Measurements from ENCODE around the gene BMPR1A. TPM values are rescaled to one million over a fixed set of nuclear protein-coding genes. Genes with fewer than 3 reads are reported as not detected.
"Not testable (repeated sequence)": the region's sequence is repeated elsewhere in the genome, so short reads cannot be mapped to it uniquely, and the experiment has no call there.

BMPR1A gene
- total RNA-seq, 2 donors from 2014 or later = 7.0 to 11.8 TPM

DNA sequence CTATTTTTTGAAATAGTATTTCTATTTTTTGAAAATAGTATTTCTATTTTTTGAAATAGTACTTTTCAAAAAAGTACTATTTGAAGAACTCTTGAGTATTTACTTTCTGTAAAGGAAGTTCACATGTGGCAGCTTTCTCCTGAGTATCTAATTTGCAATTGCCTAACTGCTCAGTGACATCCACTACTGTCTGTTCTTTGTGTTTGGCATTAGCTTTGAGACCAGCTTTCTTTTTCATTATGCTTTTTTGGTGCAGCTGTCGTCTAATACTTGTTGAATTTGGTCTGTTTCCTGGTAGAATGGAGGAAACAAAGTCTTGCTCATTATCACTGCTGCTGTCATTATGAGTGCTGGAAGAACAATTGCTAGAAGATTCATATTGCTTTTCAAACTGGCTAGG, 99.1 kb downstream of the BMPR1A start:
- Mint-ChIP-seq H3K4me1 (ENCODE audit: low read depth) (no peaks in the 10 kb centered on the region), H3K27ac (no peak overlapping the region), H3K4me3 (no peak overlapping the region), H3K36me3 (ENCODE audit: insufficient read depth in 2 of 2) (peaks cover 4 to 8% of the 10 kb centered on the region in 2 donors), H3K9me3 (no peaks in the 10 kb centered on the region), H3K27me3 (ENCODE audit: low read depth) (no peaks in the 10 kb centered on the region)
- no peak for DNase-seq
- ATAC-seq (replicated peaks in 1 of 2) = no peak

DNA sequence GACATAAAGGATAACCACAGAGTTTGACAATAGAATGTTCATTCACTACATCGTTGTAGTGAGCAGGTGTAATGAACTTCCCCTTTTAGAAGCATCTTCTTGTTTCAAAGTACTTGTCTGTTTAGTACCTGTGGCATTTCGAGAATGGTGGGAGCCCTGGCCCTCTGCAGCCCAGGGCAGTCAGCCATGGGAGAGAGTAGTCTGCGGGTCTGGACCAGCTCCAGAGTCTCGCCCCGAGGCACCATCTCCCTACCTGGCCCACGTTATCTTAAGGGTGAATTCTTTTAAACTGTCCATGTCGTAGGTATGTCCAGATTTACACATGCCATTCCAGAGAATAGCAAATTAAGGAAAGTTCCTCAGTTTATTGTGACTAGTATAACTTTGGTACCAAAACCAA, 99.7 kb downstream of the BMPR1A start:
- Mint-ChIP-seq H3K4me1 (ENCODE audit: low read depth) (no peaks in the 10 kb centered on the region), H3K9me3 (no peaks in the 10 kb centered on the region), H3K4me3 (no peak overlapping the region), H3K27ac (no peak overlapping the region), H3K36me3 (ENCODE audit: insufficient read depth in 2 of 2) (peaks cover 4 to 8% of the 10 kb centered on the region in 2 donors), H3K27me3 (ENCODE audit: low read depth) (no peaks in the 10 kb centered on the region)
- no peak for DNase-seq
- ATAC-seq (replicated peaks in 1 of 2) = no peak

DNA sequence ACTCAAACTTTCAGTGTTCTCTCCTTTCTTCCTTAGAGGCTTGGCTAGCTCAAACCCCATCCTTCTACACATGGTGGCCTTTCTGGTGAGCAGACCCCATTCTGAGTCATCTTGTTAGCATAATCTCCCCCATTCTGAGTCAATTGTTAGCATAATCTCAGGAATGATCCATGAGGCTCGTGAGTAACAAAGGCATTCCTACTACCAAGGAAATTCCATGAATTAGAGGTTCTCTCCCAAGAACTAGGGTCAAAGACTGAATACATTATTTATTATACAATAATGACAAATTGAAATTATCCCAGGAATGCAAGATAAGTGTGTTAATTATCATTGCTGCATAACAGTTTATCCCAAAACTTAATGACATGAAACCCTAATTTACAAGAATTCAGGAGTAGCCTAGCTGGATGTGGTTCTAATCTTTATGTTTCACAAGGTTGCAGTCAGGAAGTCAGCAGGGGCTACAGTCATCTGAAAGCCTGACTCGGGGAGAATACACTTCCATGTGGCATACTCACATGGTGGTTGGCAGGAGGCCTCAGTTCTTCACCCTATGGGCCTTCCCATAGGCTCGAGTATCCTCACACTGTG, 100.8 kb downstream of the BMPR1A start:
- H3K27me3 Mint-ChIP-seq (ENCODE audit: low read depth) = no peaks in the 10 kb centered on the region
- H3K4me1 Mint-ChIP-seq (ENCODE audit: low read depth) = no peaks in the 10 kb centered on the region

DNA sequence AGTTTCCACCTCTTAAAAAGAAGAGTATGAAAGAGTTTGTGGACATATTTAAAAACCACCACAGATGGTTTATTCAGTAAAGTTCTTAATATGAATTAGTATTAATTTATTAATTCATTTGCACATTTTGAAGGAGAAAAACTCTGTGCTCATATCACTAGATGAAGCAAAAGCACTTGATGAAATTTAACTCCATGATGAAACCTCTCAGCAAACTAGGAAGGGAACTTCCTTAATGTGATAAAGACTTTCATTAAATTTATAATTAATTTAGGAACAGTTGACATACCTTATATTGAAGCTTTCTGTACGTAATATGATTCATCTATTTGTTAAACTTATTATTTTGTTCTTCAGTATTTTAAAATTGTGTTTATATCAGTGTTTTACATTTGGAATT, 101.6 kb downstream of the BMPR1A start:
- Mint-ChIP-seq H3K4me1 (ENCODE audit: low read depth) (no peaks in the 10 kb centered on the region), H3K9me3 (no peaks in the 10 kb centered on the region), H3K4me3 (no peak overlapping the region), H3K27ac (no peak overlapping the region), H3K36me3 (ENCODE audit: insufficient read depth in 2 of 2) (peaks cover 0 to 1% of the 10 kb centered on the region in 2 donors), H3K27me3 (ENCODE audit: low read depth) (no peaks in the 10 kb centered on the region)
- DNase-seq = no peak
- no peak for ATAC-seq (replicated peaks in 1 of 2)

More for the DNA sequence above, 100.8 kb downstream of the BMPR1A start:
- H3K9me3 Mint-ChIP-seq = no peaks in the 10 kb centered on the region
- H3K27ac Mint-ChIP-seq = no peak overlapping the region
- peaks cover 0 to 4% of the 10 kb centered on the region in 2 donors for H3K36me3 Mint-ChIP-seq (ENCODE audit: insufficient read depth in 2 of 2)
- no peak for ATAC-seq (replicated peaks in 1 of 2)
- no peak for DNase-seq
- no peak overlapping the region for H3K4me3 Mint-ChIP-seq

DNA sequence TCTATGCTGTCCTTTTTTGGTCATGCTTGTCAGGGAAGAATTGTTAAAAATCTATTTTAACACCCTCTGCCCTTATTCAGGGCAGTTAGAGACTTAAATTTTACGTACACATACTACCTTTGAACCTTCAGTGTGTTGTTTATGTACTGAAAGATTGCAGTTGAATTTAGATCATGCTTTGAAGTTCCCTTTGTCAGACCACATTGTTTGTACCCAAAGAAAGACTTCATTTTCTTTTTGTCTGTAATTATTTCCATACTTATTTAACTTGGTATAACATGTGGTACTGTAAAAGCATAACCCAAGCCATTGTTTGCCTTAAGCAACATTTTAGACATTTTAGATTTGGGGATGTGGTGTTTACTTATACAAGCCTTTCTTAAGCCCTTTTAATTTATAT, 104.9 kb downstream of the BMPR1A start:
- Mint-ChIP-seq H3K36me3 (ENCODE audit: insufficient read depth in 2 of 2) (no peaks in the 10 kb centered on the region), H3K4me1 (ENCODE audit: low read depth) (no peaks in the 10 kb centered on the region), H3K4me3 (no peak overlapping the region), H3K27ac (no peak overlapping the region), H3K27me3 (ENCODE audit: low read depth) (no peaks in the 10 kb centered on the region), H3K9me3 (no peaks in the 10 kb centered on the region)
- no peak for DNase-seq
- no peak for ATAC-seq (replicated peaks in 1 of 2)

DNA sequence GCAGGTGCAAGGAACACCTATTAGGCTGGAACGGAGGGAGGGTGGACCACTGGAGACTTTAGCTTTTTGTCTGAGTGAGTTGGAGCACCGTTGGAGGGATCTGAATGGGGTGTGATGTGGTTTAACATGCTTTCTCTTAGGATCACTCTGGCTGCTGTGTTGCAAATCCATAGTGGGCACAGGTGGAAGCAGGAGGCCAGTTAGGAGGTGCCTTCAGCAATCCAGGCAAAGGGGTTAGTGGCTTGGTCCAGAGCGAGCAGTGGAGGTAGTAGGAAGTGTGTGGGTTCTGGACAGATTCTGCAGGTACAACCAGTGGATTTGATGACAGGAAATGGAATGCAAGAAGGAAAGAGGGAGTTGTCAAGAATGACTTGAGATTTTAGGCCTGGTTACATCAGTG, 106.0 kb downstream of the BMPR1A start:
- H3K4me3 Mint-ChIP-seq = no peak overlapping the region
- no peak for ATAC-seq (replicated peaks in 1 of 2)
- no peaks in the 10 kb centered on the region for H3K4me1 Mint-ChIP-seq (ENCODE audit: low read depth)
- no peaks in the 10 kb centered on the region for H3K9me3 Mint-ChIP-seq
- H3K36me3 Mint-ChIP-seq (ENCODE audit: insufficient read depth in 2 of 2) = no peaks in the 10 kb centered on the region
- H3K27me3 Mint-ChIP-seq (ENCODE audit: low read depth) = no peaks in the 10 kb centered on the region
- H3K27ac Mint-ChIP-seq = no peak overlapping the region
- DNase-seq = no peak

DNA sequence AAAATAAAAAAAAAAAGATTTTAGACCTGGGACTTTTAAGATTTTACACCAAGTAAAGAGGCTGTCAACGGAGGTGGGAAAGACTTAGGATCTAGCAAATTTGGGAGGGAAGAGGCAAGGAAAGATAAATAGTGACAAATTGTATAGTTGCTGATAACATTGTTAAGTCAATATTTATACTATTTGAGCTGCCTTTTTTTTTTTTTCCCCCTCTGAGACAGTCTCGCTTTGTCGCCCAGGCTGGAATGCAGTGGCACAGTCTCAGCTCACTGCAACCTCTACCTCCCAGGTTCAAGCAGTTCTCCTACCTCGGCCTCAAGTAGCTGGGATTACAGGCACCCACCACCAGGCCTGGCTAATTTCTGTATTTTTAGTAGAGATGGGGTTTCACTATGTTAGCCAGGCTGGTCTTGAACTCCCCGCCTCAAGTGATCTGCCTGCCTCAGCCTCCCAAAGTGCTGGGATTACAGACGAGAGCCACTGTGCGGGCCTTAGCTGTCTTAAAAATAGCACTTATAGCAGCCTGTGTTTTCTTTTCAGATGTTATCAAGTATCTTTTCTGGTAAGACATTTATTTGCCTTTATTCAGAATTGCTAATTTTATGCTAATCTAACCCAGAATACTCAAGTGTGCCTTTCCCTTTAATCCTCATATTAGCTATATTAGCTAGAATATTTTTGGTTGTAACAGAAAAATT, 106.5 kb downstream of the BMPR1A start:
- Mint-ChIP-seq H3K9me3 (no peaks in the 10 kb centered on the region), H3K27ac (no peak overlapping the region), H3K36me3 (ENCODE audit: insufficient read depth in 2 of 2) (no peaks in the 10 kb centered on the region), H3K27me3 (ENCODE audit: low read depth) (no peaks in the 10 kb centered on the region), H3K4me1 (ENCODE audit: low read depth) (no peaks in the 10 kb centered on the region), H3K4me3 (no peak overlapping the region)
- no peak for DNase-seq
- ATAC-seq (replicated peaks in 1 of 2) = no peak

DNA sequence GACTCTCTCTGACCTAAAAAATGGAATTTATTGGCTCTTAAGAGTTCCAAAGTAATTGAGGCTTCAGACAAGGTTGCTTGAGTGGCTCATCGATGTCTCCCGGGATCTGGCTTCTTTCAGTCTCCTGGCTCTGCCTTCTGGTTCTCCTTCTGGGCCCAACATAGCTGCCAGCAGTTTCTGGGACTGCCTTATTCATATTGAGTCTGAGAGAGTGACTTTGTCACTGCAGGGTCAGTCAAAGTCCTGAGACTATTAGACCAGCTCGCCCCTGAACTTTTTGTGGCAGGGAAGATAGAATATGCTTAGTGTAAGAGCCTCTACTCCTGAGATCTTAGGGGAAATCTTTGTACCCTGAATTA, 107.0 kb downstream of the BMPR1A start:
- Mint-ChIP-seq H3K27me3 (ENCODE audit: low read depth) (no peaks in the 10 kb centered on the region), H3K4me1 (ENCODE audit: low read depth) (no peaks in the 10 kb centered on the region), H3K27ac (no peak overlapping the region), H3K4me3 (no peak overlapping the region), H3K9me3 (no peaks in the 10 kb centered on the region), H3K36me3 (ENCODE audit: insufficient read depth in 2 of 2) (no peaks in the 10 kb centered on the region)
- ATAC-seq (replicated peaks in 1 of 2) (no peak), DNase-seq (no peak)

DNA sequence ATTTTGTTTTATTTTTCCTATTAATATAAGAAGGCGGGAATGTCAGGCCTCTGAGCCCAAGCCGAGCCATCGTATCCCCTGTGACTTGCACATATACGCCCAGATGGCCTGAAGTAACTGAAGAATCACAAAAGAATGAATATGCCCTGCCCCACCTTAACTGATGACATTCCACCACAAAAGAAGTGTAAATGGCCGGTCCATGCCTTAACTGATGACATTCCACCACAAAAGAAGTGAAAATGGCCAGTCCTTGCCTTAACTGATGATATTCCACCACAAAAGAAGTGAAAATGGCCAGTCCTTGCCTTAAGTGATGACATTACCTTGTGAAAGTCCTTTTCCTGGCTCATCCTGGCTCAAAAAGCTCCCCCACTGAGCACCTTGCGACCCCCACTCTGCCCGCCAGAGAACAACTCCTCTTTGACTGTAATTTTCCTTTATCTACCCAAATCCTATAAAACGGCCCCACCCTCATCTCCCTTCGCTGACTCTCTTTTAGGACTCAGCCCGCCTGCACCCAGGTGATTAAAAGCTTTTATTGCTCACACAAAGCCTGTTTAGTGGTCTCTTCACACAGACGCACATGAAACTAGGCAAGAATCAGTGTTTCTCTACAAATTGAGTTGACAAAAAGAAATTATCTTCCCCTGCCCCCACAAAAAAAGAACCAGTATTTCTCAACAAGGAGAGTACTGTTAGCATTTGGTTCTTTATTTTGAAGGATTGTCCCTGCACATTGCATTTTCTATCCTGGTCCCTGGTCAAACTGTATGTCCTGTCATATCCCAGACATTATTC, 108.8 kb downstream of the BMPR1A start:
- not testable (repeated sequence) for H3K4me3 Mint-ChIP-seq; ATAC-seq (replicated peaks in 1 of 2); H3K4me1 Mint-ChIP-seq (ENCODE audit: low read depth); DNase-seq; H3K9me3 Mint-ChIP-seq; H3K27ac Mint-ChIP-seq; H3K36me3 Mint-ChIP-seq (ENCODE audit: insufficient read depth in 2 of 2); H3K27me3 Mint-ChIP-seq (ENCODE audit: low read depth)

DNA sequence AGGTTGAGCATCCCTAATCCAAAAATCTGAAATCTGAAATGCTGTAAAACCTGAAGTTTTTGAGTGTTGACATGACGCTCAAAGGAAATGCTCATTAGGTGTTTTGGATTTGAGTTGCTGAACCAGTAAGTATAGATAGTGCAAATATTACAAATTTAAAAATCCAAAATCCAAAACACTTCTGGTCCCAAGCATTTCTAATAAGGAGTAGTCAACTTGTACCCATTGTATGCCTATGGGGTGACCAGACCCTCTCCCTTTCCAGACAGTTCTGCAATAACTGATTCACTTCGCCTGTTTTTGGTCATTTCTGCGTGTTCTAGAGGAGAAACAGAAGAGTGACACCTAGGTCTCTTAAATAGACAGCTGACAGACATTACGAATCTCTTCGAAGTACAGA, 110.7 kb downstream of the BMPR1A start:
- no peaks in the 10 kb centered on the region for H3K27me3 Mint-ChIP-seq (ENCODE audit: low read depth)
- H3K4me3 Mint-ChIP-seq = no peak overlapping the region
- H3K4me1 Mint-ChIP-seq (ENCODE audit: low read depth) = no peaks in the 10 kb centered on the region
- H3K9me3 Mint-ChIP-seq = no peaks in the 10 kb centered on the region
- no peak overlapping the region for H3K27ac Mint-ChIP-seq
- no peak for ATAC-seq (replicated peaks in 1 of 2)
- no peak for DNase-seq
- H3K36me3 Mint-ChIP-seq (ENCODE audit: insufficient read depth in 2 of 2) = no peaks in the 10 kb centered on the region

DNA sequence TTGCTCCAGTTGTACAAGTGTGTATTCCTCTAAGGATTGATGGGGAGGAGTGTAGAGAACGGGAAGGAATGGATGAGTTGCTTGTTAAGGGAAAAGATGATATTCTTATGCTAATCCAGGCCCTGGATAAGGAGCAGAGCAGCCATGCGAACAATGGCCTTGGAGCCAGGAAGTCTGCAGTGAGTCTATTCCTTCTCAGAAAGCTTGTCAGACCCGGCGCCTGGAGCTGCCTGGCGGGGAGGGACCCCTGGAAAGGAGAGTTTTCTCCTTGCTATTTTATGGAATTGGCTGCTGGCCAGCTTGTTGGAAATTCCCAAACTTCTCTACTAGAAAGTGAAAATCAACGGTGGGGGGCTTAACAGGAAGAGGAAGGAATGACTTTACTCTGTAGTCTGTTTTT, 111.9 kb downstream of the BMPR1A start:
- Mint-ChIP-seq H3K36me3 (ENCODE audit: insufficient read depth in 2 of 2) (no peaks in the 10 kb centered on the region), H3K4me3 (no peak overlapping the region), H3K27me3 (ENCODE audit: low read depth) (no peaks in the 10 kb centered on the region), H3K27ac (no peak overlapping the region), H3K9me3 (no peaks in the 10 kb centered on the region), H3K4me1 (ENCODE audit: low read depth) (no peaks in the 10 kb centered on the region)
- ATAC-seq (replicated peaks in 1 of 2) (no peak), DNase-seq (no peak)

DNA sequence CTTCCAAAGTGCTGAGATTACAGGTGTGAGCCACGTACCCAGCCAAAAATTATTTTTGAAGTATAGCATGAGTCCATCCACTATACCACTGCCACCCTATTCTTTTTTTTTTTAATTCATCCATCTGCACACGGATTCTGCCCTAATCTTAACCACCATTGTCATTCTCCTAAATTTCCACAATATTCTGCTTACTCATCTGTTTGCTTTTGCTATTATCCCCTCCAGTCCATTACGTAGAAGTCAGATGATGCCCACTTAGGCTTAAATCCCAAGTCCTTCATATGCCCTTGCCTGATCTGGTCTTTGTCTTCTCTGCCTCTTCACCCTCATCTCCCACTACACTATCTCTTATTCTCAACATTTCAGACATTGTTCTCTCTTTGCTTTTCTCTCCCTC, 114.3 kb downstream of the BMPR1A start:
- Mint-ChIP-seq H3K27me3 (ENCODE audit: low read depth) (no peaks in the 10 kb centered on the region), H3K4me1 (ENCODE audit: low read depth) (no peaks in the 10 kb centered on the region), H3K27ac (no peak overlapping the region), H3K36me3 (ENCODE audit: insufficient read depth in 2 of 2) (no peaks in the 10 kb centered on the region), H3K9me3 (no peaks in the 10 kb centered on the region), H3K4me3 (no peak overlapping the region)
- DNase-seq (no peak), ATAC-seq (replicated peaks in 1 of 2) (no peak)

DNA sequence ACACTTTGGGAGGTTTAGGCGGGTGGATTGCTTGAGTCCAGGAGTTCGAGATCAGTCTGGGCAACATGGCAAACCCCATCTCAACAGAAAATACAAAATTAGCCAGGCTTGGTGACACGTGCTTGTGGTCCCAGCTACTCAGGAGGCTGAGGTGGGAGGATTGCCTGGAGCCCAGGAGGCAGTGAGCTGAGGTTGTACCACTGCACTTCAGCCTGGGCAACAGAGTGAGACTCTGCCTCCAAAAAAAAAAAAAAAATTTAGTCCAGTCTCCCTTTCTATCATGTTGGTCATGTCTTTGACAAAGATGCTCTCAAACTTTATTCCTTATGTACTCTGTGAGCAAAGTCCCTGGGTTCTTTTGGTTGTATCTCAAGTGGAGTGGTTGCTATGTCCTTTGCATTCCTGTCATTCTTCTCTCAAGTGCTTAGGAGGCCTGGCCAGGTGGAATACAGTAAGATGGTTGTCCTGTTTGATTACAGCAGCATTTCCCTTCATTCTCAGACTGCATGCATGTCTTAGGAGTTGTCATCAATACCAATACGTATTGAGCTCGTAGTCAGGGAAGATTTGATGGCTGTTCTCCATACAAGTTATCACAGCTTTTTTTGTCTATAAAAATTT, 115.3 kb downstream of the BMPR1A start:
- H3K27ac Mint-ChIP-seq = no peak overlapping the region

More for the DNA sequence above, 115.3 kb downstream of the BMPR1A start:
- DNase-seq (no peak), ATAC-seq (replicated peaks in 1 of 2) (no peak)
- Mint-ChIP-seq H3K27me3 (ENCODE audit: low read depth) (no peaks in the 10 kb centered on the region), H3K36me3 (ENCODE audit: insufficient read depth in 2 of 2) (no peaks in the 10 kb centered on the region), H3K9me3 (no peaks in the 10 kb centered on the region), H3K4me3 (no peak overlapping the region), H3K4me1 (ENCODE audit: low read depth) (no peaks in the 10 kb centered on the region)

All from activated T-cell treated with anti-CD3 and anti-CD28 coated beads, Interleukin-2, amount 50 U/mL, for 72 hours (primary cell).